ENCODE results near the gene NOS1AP. TPM values are rescaled to one million over a fixed set of nuclear protein-coding genes. Genes with fewer than 3 reads are reported as not detected.

NOS1AP gene
- total and polyA plus RNA-seq, 2 donors from 2014 or later, result 0.47 to 10.7 TPM

- TF ChIP-seq, protein P1, sequence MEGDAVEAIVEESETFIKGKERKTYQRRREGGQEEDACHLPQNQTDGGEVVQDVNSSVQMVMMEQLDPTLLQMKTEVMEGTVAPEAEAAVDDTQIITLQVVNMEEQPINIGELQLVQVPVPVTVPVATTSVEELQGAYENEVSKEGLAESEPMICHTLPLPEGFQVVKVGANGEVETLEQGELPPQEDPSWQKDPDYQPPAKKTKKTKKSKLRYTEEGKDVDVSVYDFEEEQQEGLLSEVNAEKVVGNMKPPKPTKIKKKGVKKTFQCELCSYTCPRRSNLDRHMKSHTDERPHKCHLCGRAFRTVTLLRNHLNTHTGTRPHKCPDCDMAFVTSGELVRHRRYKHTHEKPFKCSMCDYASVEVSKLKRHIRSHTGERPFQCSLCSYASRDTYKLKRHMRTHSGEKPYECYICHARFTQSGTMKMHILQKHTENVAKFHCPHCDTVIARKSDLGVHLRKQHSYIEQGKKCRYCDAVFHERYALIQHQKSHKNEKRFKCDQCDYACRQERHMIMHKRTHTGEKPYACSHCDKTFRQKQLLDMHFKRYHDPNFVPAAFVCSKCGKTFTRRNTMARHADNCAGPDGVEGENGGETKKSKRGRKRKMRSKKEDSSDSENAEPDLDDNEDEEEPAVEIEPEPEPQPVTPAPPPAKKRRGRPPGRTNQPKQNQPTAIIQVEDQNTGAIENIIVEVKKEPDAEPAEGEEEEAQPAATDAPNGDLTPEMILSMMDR (IDR thresholded peaks at IDR 0.05; ENCODE audit: borderline replicate concordance, extremely low read depth, insufficient read depth), result no peak
- H3K36me3 ChIP-seq (ENCODE audit: control insufficient read depth in 2 of 3, insufficient read depth in 3 of 3, low read length in 3 of 3), result no peaks in the 10 kb centered on the region
- DNase-seq (peak in 1 of 5 donors; percentile 33), FAIRE-seq (no peak)
- intact Hi-C loops (cut with DNase I), result no loop called here
- no peak overlapping the region for H3K4me3 ChIP-seq (ENCODE audit: low read length in 3 of 3)
- H3K27me3 ChIP-seq (ENCODE audit: control insufficient read depth, insufficient read depth, low read length), result no peaks in the 10 kb centered on the region
- no peaks in the 10 kb centered on the region for H3K9me3 ChIP-seq (ENCODE audit: control insufficient read depth in 2 of 3, insufficient read depth in 1 of 3, low read length in 3 of 3)
- no peak overlapping the region for H3K27ac ChIP-seq (ENCODE audit: low read depth in 2 of 2, low read length in 2 of 2)
- H3K4me1 ChIP-seq (ENCODE audit: control insufficient read depth in 2 of 3, insufficient read depth in 2 of 3, low read depth in 1 of 3, low read length in 3 of 3), result peaks cover 0 to 5% (median 0%) of the 10 kb centered on the region in 3 donors
- H3K9ac ChIP-seq (ENCODE audit: low read length in 3 of 3), result no peak overlapping the region
These were observed 315.2 kb downstream of the NOS1AP start for GRCh38 chr1:162384601-162385279.

GRCh38 chr1:162385280-162385623 is 315.8 kb downstream of the NOS1AP start:
- Histone ChIP-seq H3K27me3 (ENCODE audit: control insufficient read depth, insufficient read depth, low read length) (no peaks in the 10 kb centered on the region), H3K4me3 (ENCODE audit: low read length in 3 of 3) (no peak overlapping the region), H3K9ac (ENCODE audit: low read length in 3 of 3) (no peak overlapping the region), H3K4me1 (ENCODE audit: control insufficient read depth in 2 of 3, insufficient read depth in 2 of 3, low read depth in 1 of 3, low read length in 3 of 3) (peaks cover 0 to 8% (median 0%) of the 10 kb centered on the region in 3 donors), H3K27ac (ENCODE audit: low read depth in 2 of 2, low read length in 2 of 2) (no peak overlapping the region), H3K36me3 (ENCODE audit: control insufficient read depth in 2 of 3, insufficient read depth in 3 of 3, low read length in 3 of 3) (no peaks in the 10 kb centered on the region), H3K9me3 (ENCODE audit: control insufficient read depth in 2 of 3, insufficient read depth in 1 of 3, low read length in 3 of 3) (no peaks in the 10 kb centered on the region)
- intact Hi-C loops (cut with DNase I), result no loop called here
- FAIRE-seq (no peak), DNase-seq (no peak)
- TF ChIP-seq, protein P1 (IDR thresholded peaks at IDR 0.05; ENCODE audit: borderline replicate concordance, extremely low read depth, insufficient read depth), result no peak

GRCh38 chr1:162385702-162386101 is 316.2 kb downstream of the NOS1AP start:
- no peaks in the 10 kb centered on the region for H3K27me3 ChIP-seq (ENCODE audit: control insufficient read depth, insufficient read depth, low read length)
- DNase-seq, result no peak
- no peak for FAIRE-seq
- H3K36me3 ChIP-seq (ENCODE audit: control insufficient read depth in 2 of 3, insufficient read depth in 3 of 3, low read length in 3 of 3), result no peaks in the 10 kb centered on the region
- H3K9ac ChIP-seq (ENCODE audit: low read length in 3 of 3), result no peak overlapping the region
- no peak overlapping the region for H3K4me3 ChIP-seq (ENCODE audit: low read length in 3 of 3)
- intact Hi-C loops (cut with DNase I), result no loop called here
- H3K9me3 ChIP-seq (ENCODE audit: control insufficient read depth in 2 of 3, insufficient read depth in 1 of 3, low read length in 3 of 3), result no peaks in the 10 kb centered on the region
- peaks cover 0 to 8% (median 0%) of the 10 kb centered on the region in 3 donors for H3K4me1 ChIP-seq (ENCODE audit: control insufficient read depth in 2 of 3, insufficient read depth in 2 of 3, low read depth in 1 of 3, low read length in 3 of 3)
- H3K27ac ChIP-seq (ENCODE audit: low read depth in 2 of 2, low read length in 2 of 2), result no peak overlapping the region
- TF ChIP-seq, protein P1 (IDR thresholded peaks at IDR 0.05; ENCODE audit: borderline replicate concordance, extremely low read depth, insufficient read depth), result no peak
